ENCODE measurements around the gene CDC123. TPM values are rescaled to one million over a fixed set of nuclear protein-coding genes. Genes with fewer than 3 reads are reported as not detected.

CDC123 gene
- total and polyA plus RNA-seq, 2 donors from 2014 or later = 47.7 to 50.2 TPM

DNA sequence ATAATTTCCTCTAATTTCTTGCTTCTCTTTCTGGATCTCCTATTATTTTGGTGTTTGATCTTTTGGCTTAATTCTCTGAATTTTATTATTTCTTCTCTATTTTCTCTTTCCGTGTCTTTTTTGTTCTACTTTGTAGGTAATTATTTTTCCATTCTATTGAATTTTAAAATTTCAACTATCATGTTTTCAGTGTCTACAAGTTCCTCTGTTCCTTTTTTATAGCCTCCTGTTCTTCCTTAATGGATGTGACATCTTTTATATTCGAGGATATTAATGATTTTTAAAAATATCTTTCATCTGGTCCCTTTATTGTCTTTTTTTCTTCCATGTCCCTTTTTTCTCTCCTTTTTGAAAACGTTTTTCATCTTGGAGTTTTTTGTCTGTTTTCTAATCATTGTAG, 11.1 kb downstream of the CDC123 start:
- intact Hi-C loops (cut with DNase I) = no loop called here
- no peak for FAIRE-seq

DNA sequence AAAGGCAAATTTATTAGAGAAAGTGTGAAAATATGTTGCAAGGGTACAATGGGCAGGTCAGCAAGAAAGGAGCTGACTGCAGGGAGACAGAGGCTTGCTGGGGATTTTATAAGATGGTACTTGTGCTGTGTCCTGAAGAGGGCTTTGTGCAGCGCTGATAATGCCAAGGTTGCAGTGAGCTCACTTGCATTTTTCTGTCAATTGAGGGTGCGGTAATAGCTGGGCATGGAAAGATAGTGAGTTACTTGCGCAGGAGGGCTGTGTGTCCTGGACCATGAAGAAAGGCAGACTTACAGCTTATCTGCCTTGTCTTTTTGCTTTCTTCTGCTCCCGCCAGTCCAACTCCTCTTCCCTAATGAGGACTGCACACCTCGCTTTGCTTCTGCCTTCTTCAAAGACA, 12.5 kb downstream of the CDC123 start:
- intact Hi-C loops (cut with DNase I) = no loop called here
- no peak for DNase-seq
- Histone ChIP-seq H3K27ac (ENCODE audit: low read depth in 2 of 2, low read length in 2 of 2) (no peak overlapping the region), H3K4me3 (ENCODE audit: low read length in 3 of 3) (no peak overlapping the region), H3K36me3 (ENCODE audit: control insufficient read depth in 2 of 3, insufficient read depth in 3 of 3, low read length in 3 of 3) (peaks cover 5 to 15% (median 7%) of the 10 kb centered on the region in 3 donors), H3K9me3 (ENCODE audit: control insufficient read depth in 2 of 3, insufficient read depth in 1 of 3, low read length in 3 of 3) (peaks cover 0 to 2% (median 0%) of the 10 kb centered on the region in 3 donors), H3K9ac (ENCODE audit: low read length in 3 of 3) (no peak overlapping the region), H3K27me3 (ENCODE audit: control insufficient read depth, insufficient read depth, low read length) (no peaks in the 10 kb centered on the region), H3K4me1 (ENCODE audit: control insufficient read depth in 2 of 3, insufficient read depth in 2 of 3, low read depth in 1 of 3, low read length in 3 of 3) (no peaks in the 10 kb centered on the region)
- no peak for FAIRE-seq
- TF ChIP-seq CTCF (IDR thresholded peaks at IDR 0.05; ENCODE audit: borderline replicate concordance, extremely low read depth, insufficient read depth) = no peak

More for the DNA sequence above, 11.1 kb downstream of the CDC123 start:
- no peaks in the 10 kb centered on the region for H3K4me1 ChIP-seq (ENCODE audit: control insufficient read depth in 2 of 3, insufficient read depth in 2 of 3, low read depth in 1 of 3, low read length in 3 of 3)
- no peak overlapping the region for H3K27ac ChIP-seq (ENCODE audit: low read depth in 2 of 2, low read length in 2 of 2)
- no peak overlapping the region for H3K9ac ChIP-seq (ENCODE audit: low read length in 3 of 3)
- H3K4me3 ChIP-seq (ENCODE audit: low read length in 3 of 3) = no peak overlapping the region
- peaks cover 5 to 22% (median 9%) of the 10 kb centered on the region in 3 donors for H3K36me3 ChIP-seq (ENCODE audit: control insufficient read depth in 2 of 3, insufficient read depth in 3 of 3, low read length in 3 of 3)
- peaks cover 0 to 2% (median 0%) of the 10 kb centered on the region in 3 donors for H3K9me3 ChIP-seq (ENCODE audit: control insufficient read depth in 2 of 3, insufficient read depth in 1 of 3, low read length in 3 of 3)
- H3K27me3 ChIP-seq (ENCODE audit: control insufficient read depth, insufficient read depth, low read length) = no peaks in the 10 kb centered on the region
- no peak for TF ChIP-seq CTCF (IDR thresholded peaks at IDR 0.05; ENCODE audit: borderline replicate concordance, extremely low read depth, insufficient read depth)
- DNase-seq = no peak

- no peak for FAIRE-seq
- H3K36me3 ChIP-seq (ENCODE audit: control insufficient read depth in 2 of 3, insufficient read depth in 3 of 3, low read length in 3 of 3) = peaks cover 5 to 25% (median 10%) of the 10 kb centered on the region in 3 donors
These were observed 16.5 kb downstream of the CDC123 start for GRCh38 chr10:12212454-12212853.

More at GRCh38 chr10:12212454-12212853, 16.5 kb downstream of the CDC123 start:
- Histone ChIP-seq H3K27me3 (ENCODE audit: control insufficient read depth, insufficient read depth, low read length) (no peaks in the 10 kb centered on the region), H3K9me3 (ENCODE audit: control insufficient read depth in 2 of 3, insufficient read depth in 1 of 3, low read length in 3 of 3) (peaks cover 0 to 2% (median 0%) of the 10 kb centered on the region in 3 donors), H3K4me3 (ENCODE audit: low read length in 3 of 3) (no peak overlapping the region), H3K27ac (ENCODE audit: low read depth in 2 of 2, low read length in 2 of 2) (no peak overlapping the region), H3K4me1 (ENCODE audit: control insufficient read depth in 2 of 3, insufficient read depth in 2 of 3, low read depth in 1 of 3, low read length in 3 of 3) (peaks cover 0 to 2% (median 0%) of the 10 kb centered on the region in 3 donors), H3K9ac (ENCODE audit: low read length in 3 of 3) (no peak overlapping the region)
- no peak for DNase-seq
- no peak for TF ChIP-seq CTCF (IDR thresholded peaks at IDR 0.05; ENCODE audit: borderline replicate concordance, extremely low read depth, insufficient read depth)
- intact Hi-C loops (cut with DNase I) = no loop called here
